GM12878 (cell line): ENCODE measurements around the gene CD7. TPM values are rescaled to one million over a fixed set of nuclear protein-coding genes. Genes with fewer than 3 reads are reported as not detected.

ENCODE experiments used
- ATAC-seq: fragments of 200-7000 bp; cut with Tn5 transposase; 3 replicates; pipeline ENCODE4 v1.9.1; 2020; ENCODE audit warnings: mild to moderate bottlenecking, moderate library complexity
- BruUV-seq: library from RNA; stranded (reverse); fragments of 400-500 nt; replicated peaks from 2 replicates; lab custom pipeline; 2021; lab: Mats Ljungman, UMichigan
- CTCF ChIA-PET: fragments of 300-600 bp; sonication (Branson Sonifier 250); formaldehyde crosslinking; extraction: SDS; loops from one replicate; lab custom pipeline; 2021; ENCODE audit warnings: inconsistent platforms; lab: Yijun Ruan, JAX
- POLR2A ChIA-PET: fragments of 350-600 bp; formaldehyde crosslinking; extraction: SDS; loops from one replicate; lab custom pipeline; 2021; ENCODE audit warnings: inconsistent platforms; lab: Charles Lee
- RAD21 ChIA-PET: fragments of 300-600 bp; sonication (Branson Sonifier 250); formaldehyde crosslinking; loops from one replicate; lab custom pipeline; 2023; ENCODE audit warnings: antibody characterized with exemption; ENCODE audit not compliant: unreplicated experiment; lab: Charles Lee
- SMC1A ChIA-PET: fragments of 300-600 bp; sonication (Branson Sonifier 250); formaldehyde crosslinking; loops from one replicate; lab custom pipeline; 2023; ENCODE audit not compliant: unreplicated experiment, uncharacterized antibody; lab: Charles Lee
- DNase-seq: peaks from one replicate; pipeline ENCODE4 v3.0.0-alpha.2; 2011; ENCODE audit warnings: low read depth, low spot score
- FAIRE-seq: peaks from 3 replicates; lab custom pipeline; 2011; peaks lifted over from hg19 to GRCh38; lab: Jason Lieb, UNC
- H2AFZ ChIP-seq: 2 replicates; pipeline ENCODE4 v1.6.0; 2011; ENCODE audit warnings: low read depth, low read length, control low read depth; ENCODE audit not compliant: control insufficient read depth
- H3K27ac ChIP-seq: 2 replicates; pipeline ENCODE4 v1.5.1; 2011; ENCODE audit warnings: control low read depth; ENCODE audit not compliant: control insufficient read depth, insufficient read depth
- H3K27me3 ChIP-seq, 2 experiments: replicated peaks in 1 of 2; 2 replicates each; pipeline versions ENCODE4 v1.6.0 to v1.6.1; 2011; ENCODE audit warnings: low read length in 1 of 2; ENCODE audit not compliant: control insufficient read depth in 2 of 2, insufficient read depth in 2 of 2
- H3K36me3 ChIP-seq, 2 experiments: 2 replicates each; pipeline ENCODE4 v1.5.1; 2011; ENCODE audit warnings: low read length in 1 of 2; ENCODE audit not compliant: control insufficient read depth in 2 of 2, insufficient read depth in 2 of 2
- H3K4me1 ChIP-seq: 2 replicates; pipeline ENCODE4 v1.6.1; 2011; ENCODE audit warnings: mild to moderate bottlenecking, low read length, moderate library complexity, mixed read lengths; ENCODE audit not compliant: control insufficient read depth, insufficient read depth
- H3K4me2 ChIP-seq: 2 replicates; pipeline ENCODE4 v1.6.0; 2011; ENCODE audit warnings: control low read depth; ENCODE audit not compliant: control insufficient read depth, insufficient read depth
- H3K4me3 ChIP-seq: fragments of 200-600 bp; sonication (generic); 2 replicates; pipeline ENCODE4 v1.5.1; 2016
- H3K79me2 ChIP-seq: 2 replicates; pipeline ENCODE4 v1.6.0; 2011; ENCODE audit warnings: low read length; ENCODE audit not compliant: control insufficient read depth, insufficient read depth
- H3K9ac ChIP-seq: 2 replicates; pipeline ENCODE4 v1.8.0; 2011; ENCODE audit warnings: low read length, control low read depth, mixed read lengths; ENCODE audit not compliant: control insufficient read depth, insufficient read depth
- H3K9me3 ChIP-seq: replicated peaks from 3 replicates; pipeline ENCODE4 v1.5.1; 2011; ENCODE audit warnings: mild to moderate bottlenecking, low read length; ENCODE audit not compliant: control insufficient read depth, insufficient read depth
- H4K20me1 ChIP-seq: 2 replicates; pipeline ENCODE4 v1.6.0; 2011; ENCODE audit not compliant: control insufficient read depth, insufficient read depth
- CHD2 ChIP-seq: IDR thresholded peaks from 2 replicates; pipeline ENCODE4 v1.6.1; 2011; ENCODE audit warnings: low read depth, low read length, improper control_type of control experiment, borderline replicate concordance
- DPF2 ChIP-seq: fragments of 450-650 bp; IDR thresholded peaks from 2 replicates; pipeline ENCODE4 v1.6.1; 2017; ENCODE audit warnings: mild to moderate bottlenecking
- HSF1 ChIP-seq: fragments of 150-350 bp; IDR thresholded peaks from 2 replicates; pipeline ENCODE4 v1.6.1; 2014; ENCODE audit warnings: mild to moderate bottlenecking, low read depth, low read length
- PRDM15 ChIP-seq: fragments of 450-650 bp; formaldehyde crosslinking; IDR thresholded peaks from 2 replicates; pipeline ENCODE4 v1.4.0; 2020; ENCODE audit warnings: mild to moderate bottlenecking, moderate library complexity
- WGBS: methylation state at CpG from one replicate; pipeline ENCODE4 v1.1.6; 2016; ENCODE audit warnings: low lambda C conversion rate; ENCODE audit not compliant: insufficient replicate concordance, insufficient coverage; ENCODE audit errors: missing lambda C conversion rate; 5-methylcytosine and 5-hydroxymethylcytosine counted together
- in situ Hi-C: fragments of 300-500 bp; cut with MboI; formaldehyde crosslinking; loops from 9 replicates; pipeline ENCODE4 v1.14.3; 2018; ENCODE audit warnings: mixed read lengths
- intact Hi-C: fragments of 100-400 bp; cut with micrococcal nuclease; formaldehyde crosslinking; loops from one replicate; pipeline ENCODE4 v1.14.2; 2022; ENCODE audit not compliant: unreplicated experiment
- polyA plus RNA-seq, 11 experiments: library from polyadenylated mRNA; depleted of rRNA in 4 of 11; unstranded in 6 of 11; stranded (reverse) in 5 of 11; fragments of >200 nt; fragmentation: Nextera tagmentation in 4 of 11; fragmentation: Illumina TruSeq in 1 of 11; extraction: Ambion mirVana in 4 of 11; extraction: Trizol in 1 of 11; gene quantifications; 1 replicate in 1 of 11; 2 replicates in 10 of 11; pipeline versions ENCODE4 v1.2.1 to v1.2.3, GENCODE V29; 2011 to 2016; ENCODE audit warnings: inconsistent platforms in 2 of 11, missing spikeins in 2 of 11, low read depth in 1 of 11
- total RNA-seq, 4 experiments: library from RNA; depleted of rRNA in 3 of 4; stranded (reverse); fragments of >200 nt in 3 of 4; fragmentation: Illumina TruSeq in 1 of 4; extraction: Trizol in 1 of 4; gene quantifications; 2 replicates each; pipeline versions ENCODE4 v1.2.1 to v1.2.3, GENCODE V29; 2013 to 2021

Gene CD7
- total and polyA plus RNA-seq, 10 of the 15 experiments (the other 5 are each of a cell fraction or from before 2014, with no cell fraction given): 0.33 TPM; not detected in 9

DNA sequence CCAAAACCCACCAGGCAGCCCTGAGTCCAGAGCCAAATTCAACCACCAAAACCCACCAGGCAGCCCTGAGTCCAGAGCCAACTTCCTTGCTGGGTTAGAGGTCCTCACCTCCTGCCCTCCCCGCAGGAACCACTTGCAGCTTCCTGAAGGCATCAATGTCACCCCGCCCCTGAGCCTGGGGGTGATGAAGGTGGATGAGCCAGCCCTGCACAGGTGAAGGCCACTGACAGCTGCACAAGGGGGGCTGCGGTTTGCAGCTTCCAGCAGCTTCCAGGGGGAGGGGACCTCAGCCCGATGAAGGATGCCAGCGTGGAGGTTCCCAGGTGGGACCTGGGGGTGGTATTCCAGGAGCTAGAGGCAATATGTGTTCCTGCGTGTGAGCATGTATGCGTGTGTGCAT is 36.3 kb downstream of the CD7 start:
- ATAC-seq (no peak), FAIRE-seq (no peak), DNase-seq (no peak)
- ChIA-PET POLR2A (no interaction called here), RAD21 (no interaction called here), CTCF (interaction anchor here (1.5 kb wide), 1 partner anchor 41 kb away, joined by 3 read pairs; no protein-coding TSS in a partner anchor), SMC1A (interaction anchor here (1.1 kb wide), 1 partner anchor 39 kb away, joined by 3 read pairs; no protein-coding TSS in a partner anchor)
- WGBS: 53% methylated on average over 7 of the region's 7 CpGs
- Histone ChIP-seq H3K79me2 (no peaks in the 10 kb centered on the region), H3K27ac (no peak overlapping the region), H3K9me3 (no peaks in the 10 kb centered on the region), H3K9ac (no peak overlapping the region), H3K4me3 (no peak overlapping the region), H3K4me2 (no peak overlapping the region), H4K20me1 (no peaks in the 10 kb centered on the region), H2AFZ (no peak overlapping the region), H3K27me3 (no peaks in the 10 kb centered on the region), H3K36me3 (no peaks in the 10 kb centered on the region), H3K4me1 (no peaks in the 10 kb centered on the region)
- in situ Hi-C loops (no loop called here), intact Hi-C loops (no loop called here)
- no TSS peak for BruUV-seq
- TF ChIP-seq CHD2 (no peak), DPF2 (no peak), PRDM15 (no peak), HSF1 (no peak)
